GM19455 (cell line): ENCODE results near the gene SPTBN1.

Experiments used
- ATAC-seq: cut with Tn5 transposase; IDR thresholded peaks from one replicate; pipeline ENCODE4 v1.9.1; 2021; ENCODE audit not compliant: unreplicated experiment

The SPTBN1 gene

GRCh38 chr2:54587171-54588016 lies 131.3 kb downstream of the SPTBN1 start:
- ATAC-seq: no peak

GRCh38 chr2:54588244-54588899 lies 132.2 kb downstream of the SPTBN1 start:
- no peak for ATAC-seq

GRCh38 chr2:54589038-54589339 lies 132.9 kb downstream of the SPTBN1 start:
- no peak for ATAC-seq

- no peak for ATAC-seq
These were observed 133.5 kb downstream of the SPTBN1 start for GRCh38 chr2:54589340-54590215.

- no peak for ATAC-seq
These were observed 134.3 kb downstream of the SPTBN1 start for GRCh38 chr2:54590216-54591120.

- no peak for ATAC-seq
These were observed 135.4 kb downstream of the SPTBN1 start for GRCh38 chr2:54591551-54591950.

GRCh38 chr2:54593249-54593648 lies 137.1 kb downstream of the SPTBN1 start:
- no peak for ATAC-seq

GRCh38 chr2:54594048-54594447 lies 137.9 kb downstream of the SPTBN1 start:
- no peak for ATAC-seq

- ATAC-seq: no peak
These were observed 139.2 kb downstream of the SPTBN1 start for GRCh38 chr2:54595161-54595803.

- no peak for ATAC-seq
These were observed 140.1 kb downstream of the SPTBN1 start for GRCh38 chr2:54595999-54596902.

GRCh38 chr2:54597153-54597848 lies 141.2 kb downstream of the SPTBN1 start:
- ATAC-seq: no peak

- no peak for ATAC-seq
These were observed 142.5 kb downstream of the SPTBN1 start for GRCh38 chr2:54598347-54599325.

- ATAC-seq: no peak
These were observed 143.2 kb downstream of the SPTBN1 start for GRCh38 chr2:54599326-54599710.

GRCh38 chr2:54599914-54600313 lies 143.8 kb downstream of the SPTBN1 start:
- ATAC-seq: no peak

- ATAC-seq: no peak
These were observed 145.2 kb downstream of the SPTBN1 start for GRCh38 chr2:54601339-54601738.

- no peak for ATAC-seq
These were observed 146.7 kb downstream of the SPTBN1 start for GRCh38 chr2:54602736-54603322.

GRCh38 chr2:54603357-54603756 lies 147.2 kb downstream of the SPTBN1 start:
- ATAC-seq: no peak
